ENCODE data around the gene SLC26A8. TPM values are rescaled to one million over a fixed set of nuclear protein-coding genes. Genes with fewer than 3 reads are reported as not detected.

The SLC26A8 gene
- total and polyA plus RNA-seq, 8 donors: 0.12 to 0.58 (median 0.15) TPM; not detected in 4

- Histone ChIP-seq H3K36me3 (no peaks in the 10 kb centered on the region), H3K9me3 (no peaks in the 10 kb centered on the region), H3K27ac (no peak overlapping the region), H3K27me3 (no peaks in the 10 kb centered on the region), H3K4me3 (no peak overlapping the region), H3K4me1 (no peaks in the 10 kb centered on the region)
- WGBS, 5 donors: 80 to 94% (median 89%) methylated on average over 5 of the region's 5 CpGs
- no peak for DNase-seq
- TF ChIP-seq EP300 (IDR thresholded peaks at IDR 0.05) (no peak), POLR2AphosphoS5 (IDR thresholded peaks at IDR 0.05) (no peak), CTCF (IDR thresholded peaks at IDR 0.05) (no peak), POLR2A (IDR thresholded peaks at IDR 0.05) (no peak)
- intact Hi-C loops (cut with DNase I; ENCODE audit: low total_unique reads): no loop called here
Measured at GRCh38 chr6:35955521-35955920, 68.9 kb downstream of the SLC26A8 start.

GRCh38 chr6:35955071-35955470, 69.4 kb downstream of the SLC26A8 start:
- intact Hi-C loops (cut with DNase I; ENCODE audit: low total_unique reads): no loop called here
- TF ChIP-seq EP300 (IDR thresholded peaks at IDR 0.05) (no peak), POLR2AphosphoS5 (IDR thresholded peaks at IDR 0.05) (no peak), CTCF (IDR thresholded peaks at IDR 0.05) (no peak), POLR2A (IDR thresholded peaks at IDR 0.05) (no peak)
- Histone ChIP-seq H3K9me3 (no peaks in the 10 kb centered on the region), H3K4me3 (no peak overlapping the region), H3K27ac (no peak overlapping the region), H3K27me3 (no peaks in the 10 kb centered on the region), H3K4me1 (no peaks in the 10 kb centered on the region), H3K36me3 (no peaks in the 10 kb centered on the region)
- 94 to 97% (median 96%) methylated on average over 8 of the region's 8 CpGs for WGBS, 5 donors
- DNase-seq: no peak

- intact Hi-C loops (cut with DNase I; ENCODE audit: low total_unique reads): no loop called here
- H3K4me1 ChIP-seq: no peaks in the 10 kb centered on the region
- TF ChIP-seq POLR2A (IDR thresholded peaks at IDR 0.05) (no peak), CTCF (IDR thresholded peaks at IDR 0.05) (no peak), EP300 (IDR thresholded peaks at IDR 0.05) (no peak), POLR2AphosphoS5 (IDR thresholded peaks at IDR 0.05) (no peak)
- no peaks in the 10 kb centered on the region for H3K9me3 ChIP-seq
- no peaks in the 10 kb centered on the region for H3K27me3 ChIP-seq
- H3K36me3 ChIP-seq: no peaks in the 10 kb centered on the region
- DNase-seq: no peak
- no peak overlapping the region for H3K4me3 ChIP-seq
- WGBS, 5 donors: 90 to 94% (median 91%) methylated on average over 7 of the region's 7 CpGs
- H3K27ac ChIP-seq: no peak overlapping the region
Measured at GRCh38 chr6:35954333-35954732, 70.1 kb downstream of the SLC26A8 start.

GRCh38 chr6:35948725-35949124, 75.7 kb downstream of the SLC26A8 start:
- intact Hi-C loops (cut with DNase I; ENCODE audit: low total_unique reads): no loop called here
- Histone ChIP-seq H3K4me3 (no peak overlapping the region), H3K27ac (no peak overlapping the region), H3K9me3 (no peaks in the 10 kb centered on the region), H3K36me3 (no peaks in the 10 kb centered on the region), H3K27me3 (no peaks in the 10 kb centered on the region), H3K4me1 (no peaks in the 10 kb centered on the region)
- DNase-seq: no peak
- WGBS, 5 donors: 92 to 98% (median 93%) methylated on average over 1 of the region's 1 CpG
- no peak for TF ChIP-seq CTCF (IDR thresholded peaks at IDR 0.05)
- no peak for TF ChIP-seq POLR2A (IDR thresholded peaks at IDR 0.05)
- no peak for TF ChIP-seq POLR2AphosphoS5 (IDR thresholded peaks at IDR 0.05)
- no peak for TF ChIP-seq EP300 (IDR thresholded peaks at IDR 0.05)

All from stomach (tissue), 9 donors.